K562 (cell line): ENCODE results near the gene TMEM39B. TPM values are rescaled to one million over a fixed set of nuclear protein-coding genes. Genes with fewer than 3 reads are reported as not detected.

Experiments used
- CBFA2T3 ChIP-seq: fragments of 450-650 bp; IDR thresholded peaks from 2 replicates; pipeline ENCODE4 v1.6.1; 2017
- CC2D1A ChIP-seq: fragments of 450-650 bp; IDR thresholded peaks from 2 replicates; pipeline ENCODE4 v1.6.1; 2017; ENCODE audit warnings: mild to moderate bottlenecking
- ELF1 ChIP-seq: fragments of 200-800 bp; sonication (Bioruptor generic); IDR thresholded peaks from 2 replicates; pipeline ENCODE4 v1.6.1; 2016; ENCODE audit warnings: missing genetic modification characterization, missing compliant biosample characterization
- EWSR1 ChIP-seq: fragments of 450-650 bp; IDR thresholded peaks from 2 replicates; pipeline ENCODE4 v1.6.1; 2018; ENCODE audit warnings: borderline replicate concordance, mild to moderate bottlenecking, low read depth, moderate library complexity; ENCODE audit not compliant: partially characterized antibody
- JUND ChIP-seq, 2 experiments: IDR thresholded peaks; 2 replicates in 1 of 2; 3 replicates in 1 of 2; pipeline ENCODE4 v1.6.1; 2011; ENCODE audit warnings: borderline replicate concordance in 2 of 2, low read depth in 2 of 2, low read length in 2 of 2, improper control_type of control experiment in 1 of 2, missing biosample characterization in 1 of 2, missing genetic modification characterization in 1 of 2, missing genetic modification reagents in 1 of 2
- MBD2 ChIP-seq: sonication (generic); IDR thresholded peaks from 2 replicates; pipeline ENCODE4 v1.6.1; 2016; ENCODE audit warnings: low read depth, borderline replicate concordance
- MXI1 ChIP-seq: IDR thresholded peaks from 2 replicates; pipeline ENCODE4 v1.6.1; 2011; ENCODE audit warnings: low read depth, mild to moderate bottlenecking, improper control_type of control experiment, low read length
- NFE2L1 ChIP-seq: fragments of 450-650 bp; IDR thresholded peaks from 2 replicates; pipeline ENCODE4 v1.6.1; 2016; ENCODE audit warnings: missing genetic modification characterization, low read depth, mild to moderate bottlenecking, missing compliant biosample characterization, moderate library complexity, borderline replicate concordance
- SAP30 ChIP-seq: fragments of 200-600 bp; sonication (generic); IDR thresholded peaks from 2 replicates; pipeline ENCODE4 v1.6.1; 2012; ENCODE audit warnings: borderline replicate concordance, low read depth, mild to moderate bottlenecking, moderate library complexity, low read length, control low read depth, inconsistent platforms; ENCODE audit not compliant: insufficient read depth, poor library complexity, severe bottlenecking
- SMARCE1 ChIP-seq: fragments of 450-650 bp; IDR thresholded peaks from 2 replicates; pipeline ENCODE4 v1.7.1; 2016; ENCODE audit warnings: mild to moderate bottlenecking
- STAG1 ChIP-seq: sonication (generic); formaldehyde crosslinking; IDR thresholded peaks from 2 replicates; pipeline ENCODE4 v1.5.0; 2020; ENCODE audit warnings: missing genetic modification reagents, borderline replicate concordance
- ZKSCAN3 ChIP-seq: fragments of 250-450 bp; sonication (Bioruptor Pico); IDR thresholded peaks from 2 replicates; pipeline ENCODE4 v1.4.0; 2020
- ZNF274 ChIP-seq: IDR thresholded peaks from 2 replicates; pipeline ENCODE4 v1.6.1; 2011; ENCODE audit warnings: low read depth, mild to moderate bottlenecking, low read length, moderate library complexity, borderline replicate concordance
- polyA plus RNA-seq, 8 experiments: library from polyadenylated mRNA; depleted of rRNA in 4 of 8; stranded (reverse) in 5 of 8; unstranded in 3 of 8; fragments of >200 nt; fragmentation: Nextera tagmentation in 2 of 8; fragmentation: Illumina TruSeq in 1 of 8; extraction: Ambion mirVana in 2 of 8; extraction: Trizol in 1 of 8; gene quantifications; 2 replicates each; pipeline versions ENCODE4 v1.2.1 to v1.2.3, GENCODE V29; 2011 to 2014; ENCODE audit warnings: inconsistent platforms in 1 of 8, missing spikeins in 1 of 8
- total RNA-seq, 7 experiments: library from RNA; depleted of rRNA in 6 of 7; stranded (reverse); fragments of >200 nt in 6 of 7; fragmentation: Illumina TruSeq in 2 of 7; extraction: Trizol in 2 of 7; gene quantifications; 2 replicates each; pipeline versions ENCODE4 v1.2.1 to v1.2.3, GENCODE V29; 2011 to 2021; ENCODE audit warnings: low replicate concordance in 1 of 7
- TF ChIP-seq, protein P1 (sequence below): fragments of 450-650 bp; formaldehyde crosslinking; IDR thresholded peaks from 2 replicates; pipeline ENCODE4 v1.4.0; 2022; ENCODE audit warnings: mild to moderate bottlenecking, moderate library complexity
- TF ChIP-seq, protein P2 (sequence below), 2 experiments: fragments of 450-650 bp in 1 of 2; IDR thresholded peaks; 2 replicates each; pipeline ENCODE4 v1.6.1; 2011 to 2017; ENCODE audit warnings: low read depth in 2 of 2, antibody characterized with exemption in 1 of 2, borderline replicate concordance in 1 of 2, low read length in 1 of 2, mild to moderate bottlenecking in 1 of 2, mixed read lengths in 1 of 2; ENCODE audit not compliant: control insufficient read depth in 1 of 2
- TF ChIP-seq, protein P3 (sequence below): sonication (generic); formaldehyde crosslinking; IDR thresholded peaks from 2 replicates; pipeline ENCODE4 v1.8.0; 2022; ENCODE audit warnings: missing genetic modification reagents, mild to moderate bottlenecking, moderate library complexity, borderline replicate concordance
- TF ChIP-seq, protein P4 (sequence below), 2 experiments: IDR thresholded peaks in 1 of 2; conservative IDR thresholded peaks in 1 of 2; 2 replicates each; pipeline ENCODE4 v1.6.1; 2016; ENCODE audit warnings: low read depth in 2 of 2, mild to moderate bottlenecking in 1 of 2, missing compliant biosample characterization in 1 of 2, missing genetic modification characterization in 1 of 2, moderate library complexity in 1 of 2

The TMEM39B gene
- total and polyA plus RNA-seq, 9 of the 15 experiments (the other 6 are each of a cell fraction or from before 2014, with no cell fraction given) = 0.92 to 28.5 (median 9.7) TPM

DNA sequence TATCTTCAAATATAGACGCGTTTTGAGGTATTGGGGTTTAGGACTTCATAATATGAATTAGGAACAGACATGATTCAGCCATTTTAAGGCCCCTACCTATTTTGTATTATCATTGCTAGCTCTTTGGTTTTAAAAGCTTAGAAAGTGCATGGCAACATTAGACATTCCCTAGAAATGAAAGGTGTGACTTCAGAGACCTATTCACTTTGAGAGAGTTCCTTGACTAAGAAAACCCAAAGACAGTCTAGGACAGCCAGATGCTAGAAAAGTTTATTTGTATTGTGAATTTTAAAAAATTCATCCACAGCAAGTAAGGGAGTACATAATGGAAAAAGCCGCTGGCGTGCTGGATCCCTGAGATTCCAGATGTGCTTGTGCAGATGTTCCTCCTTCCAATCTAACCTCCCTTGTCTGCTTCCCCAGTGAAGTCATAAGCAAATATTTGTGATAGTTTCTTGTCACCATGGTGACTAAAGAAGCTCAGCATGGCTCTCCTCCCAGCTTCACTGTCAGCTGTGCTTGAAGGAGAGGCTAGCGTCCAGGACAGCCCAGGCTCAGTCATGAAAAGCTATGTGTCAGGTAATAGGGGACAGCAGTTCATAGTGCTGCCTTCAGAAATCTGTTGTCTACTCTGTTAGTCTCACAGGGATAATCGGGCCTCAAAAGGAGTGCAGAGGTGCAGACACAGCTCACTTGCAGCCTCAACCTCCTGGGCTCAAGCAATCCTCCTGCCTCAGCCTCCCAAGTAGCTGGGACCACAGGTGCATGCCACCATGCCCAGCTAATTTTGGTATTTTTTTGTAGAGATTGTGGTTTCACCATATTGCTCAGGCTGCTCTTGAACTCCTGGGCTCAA is 69.9 kb downstream of the TMEM39B start (continued):
- TF ChIP-seq, protein P1, sequence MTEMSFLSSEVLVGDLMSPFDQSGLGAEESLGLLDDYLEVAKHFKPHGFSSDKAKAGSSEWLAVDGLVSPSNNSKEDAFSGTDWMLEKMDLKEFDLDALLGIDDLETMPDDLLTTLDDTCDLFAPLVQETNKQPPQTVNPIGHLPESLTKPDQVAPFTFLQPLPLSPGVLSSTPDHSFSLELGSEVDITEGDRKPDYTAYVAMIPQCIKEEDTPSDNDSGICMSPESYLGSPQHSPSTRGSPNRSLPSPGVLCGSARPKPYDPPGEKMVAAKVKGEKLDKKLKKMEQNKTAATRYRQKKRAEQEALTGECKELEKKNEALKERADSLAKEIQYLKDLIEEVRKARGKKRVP = no peak
- TF ChIP-seq, protein P2, sequence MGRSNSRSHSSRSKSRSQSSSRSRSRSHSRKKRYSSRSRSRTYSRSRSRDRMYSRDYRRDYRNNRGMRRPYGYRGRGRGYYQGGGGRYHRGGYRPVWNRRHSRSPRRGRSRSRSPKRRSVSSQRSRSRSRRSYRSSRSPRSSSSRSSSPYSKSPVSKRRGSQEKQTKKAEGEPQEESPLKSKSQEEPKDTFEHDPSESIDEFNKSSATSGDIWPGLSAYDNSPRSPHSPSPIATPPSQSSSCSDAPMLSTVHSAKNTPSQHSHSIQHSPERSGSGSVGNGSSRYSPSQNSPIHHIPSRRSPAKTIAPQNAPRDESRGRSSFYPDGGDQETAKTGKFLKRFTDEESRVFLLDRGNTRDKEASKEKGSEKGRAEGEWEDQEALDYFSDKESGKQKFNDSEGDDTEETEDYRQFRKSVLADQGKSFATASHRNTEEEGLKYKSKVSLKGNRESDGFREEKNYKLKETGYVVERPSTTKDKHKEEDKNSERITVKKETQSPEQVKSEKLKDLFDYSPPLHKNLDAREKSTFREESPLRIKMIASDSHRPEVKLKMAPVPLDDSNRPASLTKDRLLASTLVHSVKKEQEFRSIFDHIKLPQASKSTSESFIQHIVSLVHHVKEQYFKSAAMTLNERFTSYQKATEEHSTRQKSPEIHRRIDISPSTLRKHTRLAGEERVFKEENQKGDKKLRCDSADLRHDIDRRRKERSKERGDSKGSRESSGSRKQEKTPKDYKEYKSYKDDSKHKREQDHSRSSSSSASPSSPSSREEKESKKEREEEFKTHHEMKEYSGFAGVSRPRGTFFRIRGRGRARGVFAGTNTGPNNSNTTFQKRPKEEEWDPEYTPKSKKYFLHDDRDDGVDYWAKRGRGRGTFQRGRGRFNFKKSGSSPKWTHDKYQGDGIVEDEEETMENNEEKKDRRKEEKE (IDR thresholded peaks at IDR 0.05; ENCODE audit: borderline replicate concordance in 1 of 2, control insufficient read depth in 1 of 2, low read depth in 2 of 2, low read length in 1 of 2) = no peak
- no peak for TF ChIP-seq MBD2
- TF ChIP-seq ZNF274 = no peak
- TF ChIP-seq ZKSCAN3 = no peak
- TF ChIP-seq NFE2L1 = no peak
- TF ChIP-seq CBFA2T3 = peak; percentile 39
- TF ChIP-seq SAP30 = no peak
- TF ChIP-seq STAG1 (CRISPR knock-in tag) = no peak
- no peak for TF ChIP-seq SMARCE1
- TF ChIP-seq, protein P3, sequence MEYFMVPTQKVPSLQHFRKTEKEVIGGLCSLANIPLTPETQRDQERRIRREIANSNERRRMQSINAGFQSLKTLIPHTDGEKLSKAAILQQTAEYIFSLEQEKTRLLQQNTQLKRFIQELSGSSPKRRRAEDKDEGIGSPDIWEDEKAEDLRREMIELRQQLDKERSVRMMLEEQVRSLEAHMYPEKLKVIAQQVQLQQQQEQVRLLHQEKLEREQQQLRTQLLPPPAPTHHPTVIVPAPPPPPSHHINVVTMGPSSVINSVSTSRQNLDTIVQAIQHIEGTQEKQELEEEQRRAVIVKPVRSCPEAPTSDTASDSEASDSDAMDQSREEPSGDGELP = peak; percentile 90
- TF ChIP-seq MXI1 = no peak
- no peak for TF ChIP-seq ELF1 (tag)
- TF ChIP-seq, protein P4, sequence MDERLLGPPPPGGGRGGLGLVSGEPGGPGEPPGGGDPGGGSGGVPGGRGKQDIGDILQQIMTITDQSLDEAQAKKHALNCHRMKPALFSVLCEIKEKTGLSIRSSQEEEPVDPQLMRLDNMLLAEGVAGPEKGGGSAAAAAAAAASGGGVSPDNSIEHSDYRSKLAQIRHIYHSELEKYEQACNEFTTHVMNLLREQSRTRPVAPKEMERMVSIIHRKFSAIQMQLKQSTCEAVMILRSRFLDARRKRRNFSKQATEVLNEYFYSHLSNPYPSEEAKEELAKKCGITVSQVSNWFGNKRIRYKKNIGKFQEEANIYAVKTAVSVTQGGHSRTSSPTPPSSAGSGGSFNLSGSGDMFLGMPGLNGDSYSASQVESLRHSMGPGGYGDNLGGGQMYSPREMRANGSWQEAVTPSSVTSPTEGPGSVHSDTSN (CRISPR knock-in tag; IDR thresholded peaks at IDR 0.05; ENCODE audit: low read depth) = no peak
- TF ChIP-seq, protein P4 (tag; conservative IDR thresholded peaks at IDR 0.05; ENCODE audit: low read depth) = no peak
- no peak for TF ChIP-seq EWSR1
- TF ChIP-seq JUND (IDR thresholded peaks at IDR 0.05; ENCODE audit: borderline replicate concordance, low read depth, low read length) = no peak
- TF ChIP-seq JUND (tag; IDR thresholded peaks at IDR 0.05; ENCODE audit: borderline replicate concordance, low read depth, low read length) = peak; percentile 10; the same call in 1 of the 3 replicates
- no peak for TF ChIP-seq CC2D1A
